CD4-positive, CD25-positive, alpha-beta regulatory T cell (primary cell): ENCODE data around the gene PAPSS1. TPM values are rescaled to one million over a fixed set of nuclear protein-coding genes. Genes with fewer than 3 reads are reported as not detected.

Experiments
- ATAC-seq, 2 donors: fragments of 150-1000 bp; cut with Tn5 transposase; one replicate each; pipeline ENCODE4 v1.10.0; 2021; ENCODE audit warnings: low read depth in 2 of 2, moderate number of reproducible peaks in 2 of 2, moderate library complexity in 1 of 2
- DNase-seq, 3 donors: peaks; one replicate each; pipeline versions ENCODE4 v3.0.0 to v3.0.0-alpha.2; 2012 to 2022; ENCODE audit warnings: mixed read lengths in 1 of 3
- H3K27ac ChIP-seq: one replicate; pipeline ENCODE4 v1.7.0; 2013; ENCODE audit warnings: mild to moderate bottlenecking, low read length; ENCODE audit not compliant: insufficient read depth, poor library complexity, severe bottlenecking
- H3K27me3 ChIP-seq: one replicate; pipeline ENCODE4 v1.7.0; 2013; ENCODE audit warnings: low read length; ENCODE audit not compliant: control insufficient read depth, insufficient read depth
- H3K36me3 ChIP-seq: one replicate; pipeline ENCODE4 v1.7.0; 2013; ENCODE audit warnings: mild to moderate bottlenecking, low read length, moderate library complexity; ENCODE audit not compliant: control insufficient read depth, insufficient read depth
- H3K4me1 ChIP-seq: 2 replicates; pipeline ENCODE4 v1.7.0; 2013; ENCODE audit warnings: mild to moderate bottlenecking, low read length; ENCODE audit not compliant: insufficient read depth, control insufficient read depth, poor library complexity, severe bottlenecking
- H3K4me3 ChIP-seq: one replicate; pipeline ENCODE4 v1.7.0; 2013; ENCODE audit warnings: low read depth, mild to moderate bottlenecking, low read length, moderate library complexity
- H3K9me3 ChIP-seq, 2 experiments: 1 replicate in 1 of 2; 2 replicates in 1 of 2; pipeline ENCODE4 v1.7.0; 2013; ENCODE audit warnings: low read length in 2 of 2, mild to moderate bottlenecking in 1 of 2, moderate library complexity in 1 of 2; ENCODE audit not compliant: control insufficient read depth in 2 of 2
- H3K27ac Mint-ChIP-seq, 3 donors: one replicate each; pipeline ENCODE4 v1.8.0; 2020 to 2022; ENCODE audit warnings: mild to moderate bottlenecking in 3 of 3, mixed read lengths in 3 of 3, moderate library complexity in 2 of 3
- H3K27me3 Mint-ChIP-seq: one replicate; pipeline ENCODE4 v1.8.0; 2022; ENCODE audit warnings: mild to moderate bottlenecking, mixed read lengths
- H3K36me3 Mint-ChIP-seq: one replicate; pipeline ENCODE4 v1.8.0; 2020; ENCODE audit warnings: mixed read lengths
- H3K4me1 Mint-ChIP-seq, 4 donors: one replicate each; pipeline ENCODE4 v1.8.0; 2020 to 2022; ENCODE audit warnings: mixed read lengths in 4 of 4, mild to moderate bottlenecking in 1 of 4
- H3K4me3 Mint-ChIP-seq, 4 donors: one replicate each; pipeline ENCODE4 v1.8.0; 2020 to 2022; ENCODE audit warnings: mild to moderate bottlenecking in 4 of 4, mixed read lengths in 4 of 4, moderate library complexity in 3 of 4
- H3K9me3 Mint-ChIP-seq, 7 donors: one replicate each; pipeline ENCODE4 v1.8.0; 2020 to 2022; ENCODE audit warnings: mixed read lengths in 7 of 7, mild to moderate bottlenecking in 3 of 7, moderate library complexity in 2 of 7
- polyA plus RNA-seq, 4 donors: library from polyadenylated mRNA; unstranded; fragments of 300-500 nt; fragmentation: Illumina TruSeq; gene quantifications; one replicate each; pipeline ENCODE4 v1.2.3, GENCODE V29; 2021
- total RNA-seq: library from RNA; stranded (reverse); gene quantifications from one replicate; pipeline ENCODE4 v1.2.3, GENCODE V29; 2022

PAPSS1 gene
- total and polyA plus RNA-seq, 5 donors from 2014 or later, result 18.4 to 53.6 (median 38.9) TPM

DNA sequence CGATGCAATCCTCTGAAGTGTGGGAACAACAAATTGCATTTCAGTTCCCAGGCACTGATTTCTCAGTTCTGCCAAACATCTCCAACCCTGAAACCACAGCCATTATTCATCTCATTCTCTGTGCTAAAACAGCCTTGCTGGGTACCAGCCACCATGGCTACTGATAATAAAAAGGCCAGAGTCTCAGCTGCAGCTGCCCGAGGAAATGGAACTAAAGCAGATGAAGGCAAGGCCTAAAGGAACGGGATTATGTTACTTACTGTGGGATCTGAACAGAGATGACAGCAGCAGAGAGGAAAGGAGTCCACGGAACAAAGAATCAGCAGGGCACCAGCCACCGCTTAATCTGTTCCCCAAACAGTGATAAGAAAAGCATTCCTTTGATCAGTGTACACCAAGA lies 155.7 kb downstream of the PAPSS1 start:
- Mint-ChIP-seq H3K4me1 (no peaks in the 10 kb centered on the region), H3K27me3 (peaks cover 4% of the 10 kb centered on the region), H3K9me3 (peaks cover 0 to 21% (median 8%) of the 10 kb centered on the region in 7 donors), H3K4me3 (no peak overlapping the region), H3K36me3 (no peaks in the 10 kb centered on the region), H3K27ac (no peak overlapping the region)
- no peaks in the 10 kb centered on the region for H3K27me3 ChIP-seq
- ATAC-seq (no peak), DNase-seq (no peak)
- no peak overlapping the region for H3K4me3 ChIP-seq
- no peaks in the 10 kb centered on the region for H3K4me1 ChIP-seq
- no peaks in the 10 kb centered on the region for H3K36me3 ChIP-seq
- H3K9me3 ChIP-seq, result peaks cover 0 to 6% of the 10 kb centered on the region in 2 experiments
- no peak overlapping the region for H3K27ac ChIP-seq

Other genes starting within 250 kb of the PAPSS1 start
- not detected for gene SGMS2, start 104.7 kb upstream of the PAPSS1 start, total RNA-seq
- gene SGMS2, start 104.7 kb upstream of the PAPSS1 start, polyA plus RNA-seq, result not detected
- gene CYP2U1, start 211.3 kb upstream of the PAPSS1 start, total RNA-seq, result 2.1 TPM
- gene CYP2U1, start 211.3 kb upstream of the PAPSS1 start, polyA plus RNA-seq, result 1 to 10 TPM; 1.1 to 2.6 (median 1.8) TPM